ENCODE results near the gene ZDHHC18.

ZDHHC18 gene

GRCh38 chr1:26894263-26894662 lies 67.8 kb downstream of the ZDHHC18 start:
- no peak for DNase-seq (ENCODE audit: extremely low read depth in 1 of 2, low read depth in 1 of 2)

GRCh38 chr1:26897351-26897750 lies 70.9 kb downstream of the ZDHHC18 start:
- no peak for DNase-seq (ENCODE audit: extremely low read depth in 1 of 2, low read depth in 1 of 2)

GRCh38 chr1:26900001-26900814 lies 73.7 kb downstream of the ZDHHC18 start, which contains the start of gene GPATCH3:
Gene GPATCH3 (minus strand): TSS chr1:26900467. CDS start chr1:26900442, 25 bp downstream.
- DNase-seq (ENCODE audit: extremely low read depth in 1 of 2, low read depth in 1 of 2) = peak; percentile 70 to 84

GRCh38 chr1:26900815-26901511 lies 74.5 kb downstream of the ZDHHC18 start:
- no peak for DNase-seq (ENCODE audit: extremely low read depth in 1 of 2, low read depth in 1 of 2)
